GM06990 (cell line): ENCODE results near the gene TXNDC16.

Source experiments
- DNase-seq: peaks from one replicate; pipeline ENCODE4 v3.0.0-alpha.2; 2011; ENCODE audit not compliant: insufficient read length; ENCODE audit errors: extremely low read depth
- H3K27me3 ChIP-seq: replicated peaks from 2 replicates; pipeline ENCODE4 v1.6.0; 2011; ENCODE audit warnings: low read length; ENCODE audit not compliant: control insufficient read depth, insufficient read depth
- H3K36me3 ChIP-seq: 2 replicates; pipeline ENCODE4 v1.5.1; 2011; ENCODE audit warnings: low read length; ENCODE audit not compliant: control insufficient read depth, insufficient read depth
- H3K4me3 ChIP-seq: replicated peaks from 2 replicates; pipeline ENCODE4 v1.5.1; 2011; ENCODE audit warnings: low read depth, mild to moderate bottlenecking, control low read depth, low read length
- TF ChIP-seq, protein P1 (sequence below): IDR thresholded peaks from 2 replicates; pipeline ENCODE4 v1.5.1; 2011; ENCODE audit warnings: low read length, control low read depth, mild to moderate bottlenecking, inconsistent platforms; ENCODE audit not compliant: insufficient read depth, poor library complexity, severe bottlenecking

TXNDC16 gene

DNA sequence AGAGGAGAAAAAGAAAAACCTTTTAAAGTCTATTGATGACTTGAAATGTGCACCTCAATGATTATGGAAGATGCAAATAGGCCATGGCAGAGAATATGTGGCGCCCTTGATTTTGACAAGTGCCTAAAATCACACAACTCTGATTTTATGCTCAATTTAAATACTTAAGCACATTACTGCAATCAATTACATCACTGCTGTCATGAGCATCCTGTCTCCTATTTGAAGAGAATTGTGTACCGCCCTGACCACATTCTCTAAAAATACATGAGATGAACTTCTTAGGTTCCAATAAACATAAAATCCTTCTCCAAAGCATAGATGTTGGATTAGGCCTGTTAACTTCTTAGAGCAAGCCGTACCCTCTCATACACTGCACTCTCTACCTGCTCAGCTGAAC is 1.6 kb downstream of the TXNDC16 start:
- no peaks in the 10 kb centered on the region for H3K27me3 ChIP-seq
- DNase-seq: no peak
- no peaks in the 10 kb centered on the region for H3K36me3 ChIP-seq
- TF ChIP-seq, protein P1, sequence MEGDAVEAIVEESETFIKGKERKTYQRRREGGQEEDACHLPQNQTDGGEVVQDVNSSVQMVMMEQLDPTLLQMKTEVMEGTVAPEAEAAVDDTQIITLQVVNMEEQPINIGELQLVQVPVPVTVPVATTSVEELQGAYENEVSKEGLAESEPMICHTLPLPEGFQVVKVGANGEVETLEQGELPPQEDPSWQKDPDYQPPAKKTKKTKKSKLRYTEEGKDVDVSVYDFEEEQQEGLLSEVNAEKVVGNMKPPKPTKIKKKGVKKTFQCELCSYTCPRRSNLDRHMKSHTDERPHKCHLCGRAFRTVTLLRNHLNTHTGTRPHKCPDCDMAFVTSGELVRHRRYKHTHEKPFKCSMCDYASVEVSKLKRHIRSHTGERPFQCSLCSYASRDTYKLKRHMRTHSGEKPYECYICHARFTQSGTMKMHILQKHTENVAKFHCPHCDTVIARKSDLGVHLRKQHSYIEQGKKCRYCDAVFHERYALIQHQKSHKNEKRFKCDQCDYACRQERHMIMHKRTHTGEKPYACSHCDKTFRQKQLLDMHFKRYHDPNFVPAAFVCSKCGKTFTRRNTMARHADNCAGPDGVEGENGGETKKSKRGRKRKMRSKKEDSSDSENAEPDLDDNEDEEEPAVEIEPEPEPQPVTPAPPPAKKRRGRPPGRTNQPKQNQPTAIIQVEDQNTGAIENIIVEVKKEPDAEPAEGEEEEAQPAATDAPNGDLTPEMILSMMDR: no peak
- H3K4me3 ChIP-seq: no peak overlapping the region; the same call in 1 of the 2 replicates

DNA sequence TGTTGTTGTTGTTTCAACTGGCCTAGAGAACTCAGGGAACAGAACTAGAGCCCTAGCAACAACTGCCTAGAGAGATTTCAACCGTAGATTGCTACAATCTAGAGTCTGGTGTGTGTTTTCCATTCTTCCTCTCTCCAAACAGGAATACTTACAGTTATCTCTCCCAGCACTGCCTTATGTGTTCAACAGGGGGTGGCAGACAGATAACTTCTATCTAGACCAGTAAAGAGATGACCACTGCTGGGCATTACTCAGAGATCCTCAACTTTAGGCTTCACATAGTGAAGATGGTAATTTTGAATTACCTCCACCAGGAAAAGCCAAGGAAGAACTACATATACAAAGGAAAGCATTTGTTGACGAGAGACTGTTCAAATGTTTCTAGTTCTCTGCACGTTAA is 4.8 kb downstream of the TXNDC16 start:
- no peak overlapping the region for H3K4me3 ChIP-seq
- no peaks in the 10 kb centered on the region for H3K36me3 ChIP-seq
- TF ChIP-seq, protein P1: no peak
- DNase-seq: no peak
- no peaks in the 10 kb centered on the region for H3K27me3 ChIP-seq

DNA sequence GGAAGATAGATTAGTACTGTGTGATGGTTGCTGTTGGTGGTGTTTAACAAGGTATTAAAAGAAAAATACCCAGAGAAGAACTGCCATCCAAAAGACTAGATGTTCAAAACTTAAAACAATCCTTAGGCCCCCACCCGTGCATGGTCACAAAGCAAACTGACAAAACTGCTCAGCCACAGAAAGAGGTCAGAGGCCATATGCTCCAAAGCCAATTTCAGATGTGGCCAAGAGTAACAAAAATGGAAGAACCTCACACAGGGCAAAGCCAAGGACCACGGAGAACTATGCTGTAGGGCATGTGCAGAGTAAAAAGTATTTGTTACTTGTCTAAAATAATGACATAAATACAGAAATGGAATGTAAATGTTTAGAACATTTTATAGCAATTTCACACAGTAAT is 5.3 kb downstream of the TXNDC16 start:
- Histone ChIP-seq H3K4me3 (no peak overlapping the region), H3K36me3 (no peaks in the 10 kb centered on the region), H3K27me3 (no peaks in the 10 kb centered on the region)
- TF ChIP-seq, protein P1: no peak
- DNase-seq: no peak

DNA sequence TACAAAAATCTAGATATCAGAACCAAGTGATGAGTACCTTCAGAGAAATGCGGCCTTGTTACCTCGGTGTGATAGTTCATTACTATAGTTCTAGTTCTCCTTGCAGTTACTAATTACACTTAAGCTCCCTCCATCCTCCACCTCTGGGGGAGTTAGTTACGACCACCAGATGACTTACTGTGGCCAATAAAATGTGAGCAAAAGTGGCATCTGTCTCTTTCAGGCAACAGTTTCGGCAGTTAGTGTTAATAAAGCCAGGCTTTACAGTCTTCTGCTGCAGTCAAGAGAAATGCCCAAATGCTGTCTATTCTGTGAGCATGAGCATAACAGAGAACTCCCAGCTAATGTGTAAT is 6.0 kb downstream of the TXNDC16 start:
- Histone ChIP-seq H3K4me3 (no peak overlapping the region), H3K27me3 (no peaks in the 10 kb centered on the region), H3K36me3 (no peaks in the 10 kb centered on the region)
- DNase-seq: no peak
- TF ChIP-seq, protein P1: no peak

DNA sequence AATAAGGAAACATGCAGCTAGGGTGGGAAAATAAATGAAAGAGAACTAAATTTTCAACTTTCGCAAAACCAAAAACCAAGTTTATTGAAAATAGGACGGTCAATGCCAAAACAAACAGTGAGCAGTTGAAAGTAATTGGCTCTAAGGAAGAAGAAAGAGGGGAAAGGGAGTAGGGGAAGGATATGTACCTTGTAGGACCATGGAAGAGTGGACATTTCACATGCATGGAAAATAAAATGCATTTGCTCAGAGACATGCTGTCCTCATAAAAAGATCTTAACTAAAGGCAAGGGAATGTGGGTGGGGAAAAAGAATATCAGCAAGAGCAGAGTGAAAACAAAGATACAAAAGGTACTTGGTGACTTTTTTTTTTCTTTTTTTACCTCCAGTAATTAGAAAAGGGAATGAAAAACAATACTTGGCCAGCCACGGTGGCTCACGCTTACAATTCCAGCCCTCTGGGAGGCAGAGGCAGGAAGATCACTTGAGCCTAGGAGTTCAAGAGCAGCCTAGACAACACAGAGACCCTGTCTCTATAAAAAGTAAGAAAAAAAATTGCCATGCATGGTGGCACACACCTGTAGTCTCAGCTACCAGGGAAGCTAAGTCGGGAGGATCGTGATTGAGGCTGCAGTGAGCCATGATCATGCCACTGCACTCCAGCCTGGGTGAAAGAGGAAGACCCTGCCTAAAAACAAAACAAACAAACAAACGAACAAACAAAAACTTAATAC is 6.6 kb downstream of the TXNDC16 start:
- no peak for DNase-seq
- H3K27me3 ChIP-seq: no peaks in the 10 kb centered on the region
- TF ChIP-seq, protein P1: no peak
- H3K36me3 ChIP-seq: no peaks in the 10 kb centered on the region
- no peak overlapping the region for H3K4me3 ChIP-seq

DNA sequence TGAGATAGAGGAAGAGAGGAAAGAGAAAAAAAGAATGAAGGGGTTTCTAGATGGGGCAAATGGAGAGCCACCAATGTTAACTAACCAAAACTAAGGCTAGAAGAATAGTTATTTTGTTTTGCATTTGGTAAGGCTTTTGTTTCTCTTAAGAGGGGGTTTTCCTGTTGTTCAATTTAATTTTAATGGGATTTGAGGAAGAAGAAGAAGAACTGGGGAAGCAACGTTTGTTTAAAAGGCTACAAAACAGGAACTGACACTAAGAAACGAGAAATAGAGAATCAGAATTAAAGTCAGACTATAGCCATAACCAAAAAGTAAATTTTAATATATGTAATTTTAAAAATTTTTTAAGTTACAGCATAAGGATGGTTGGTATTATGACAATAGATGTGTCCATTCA is 13.7 kb downstream of the TXNDC16 start:
- no peak for DNase-seq
- Histone ChIP-seq H3K4me3 (no peak overlapping the region), H3K36me3 (no peaks in the 10 kb centered on the region; the same call in 1 of the 2 replicates), H3K27me3 (no peaks in the 10 kb centered on the region)
- TF ChIP-seq, protein P1: no peak
